ENCODE results near the gene COPS8.

Gene COPS8

DNA sequence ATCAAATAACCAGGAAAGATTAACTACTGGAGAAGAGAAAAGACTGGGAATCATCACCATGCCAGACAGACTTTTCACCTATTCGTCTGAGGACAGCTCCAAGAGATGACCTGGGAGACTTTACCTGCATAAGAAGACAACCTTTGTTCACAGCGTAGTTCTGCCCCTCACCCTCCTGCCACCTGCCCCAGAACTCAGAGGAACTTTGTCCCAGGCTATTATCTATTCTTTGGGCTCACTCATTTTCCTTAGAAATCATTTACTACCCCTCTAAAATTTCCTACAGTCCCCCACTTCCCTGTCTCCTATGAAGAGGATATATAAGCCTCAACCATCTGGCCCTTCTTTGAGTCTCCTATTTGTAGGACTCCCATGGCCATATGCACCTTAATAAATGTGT is 19.3 kb upstream of the COPS8 start:
- no peak for DNase-seq

DNA sequence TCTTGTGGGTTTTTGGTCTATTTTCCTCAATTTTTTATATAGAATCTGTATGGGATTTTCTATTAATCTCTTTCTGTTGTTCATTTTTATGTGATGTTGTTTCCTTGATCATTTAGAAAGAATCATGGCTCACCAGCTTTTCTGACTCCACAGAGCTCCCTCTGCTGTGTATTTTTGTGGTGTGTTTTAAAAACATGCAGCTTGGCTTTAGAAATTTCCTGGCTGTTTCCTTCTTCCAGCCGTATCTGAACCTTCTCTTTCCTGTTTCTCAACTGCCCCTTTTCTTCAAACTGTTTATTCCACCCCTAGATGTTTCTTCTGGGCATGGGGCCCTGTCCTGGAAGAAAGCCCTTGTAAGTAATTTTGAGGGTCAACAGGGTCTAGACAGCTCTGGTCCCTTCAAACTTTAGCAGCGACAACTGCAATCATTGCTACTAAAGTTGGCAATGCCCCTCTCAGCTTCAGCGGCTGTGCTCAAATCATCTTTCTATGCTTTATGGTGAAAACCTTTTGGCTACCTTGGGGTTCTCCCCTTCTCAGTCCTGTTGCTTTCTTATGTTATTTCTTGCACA is 17.6 kb upstream of the COPS8 start:
- no peak for DNase-seq

DNA sequence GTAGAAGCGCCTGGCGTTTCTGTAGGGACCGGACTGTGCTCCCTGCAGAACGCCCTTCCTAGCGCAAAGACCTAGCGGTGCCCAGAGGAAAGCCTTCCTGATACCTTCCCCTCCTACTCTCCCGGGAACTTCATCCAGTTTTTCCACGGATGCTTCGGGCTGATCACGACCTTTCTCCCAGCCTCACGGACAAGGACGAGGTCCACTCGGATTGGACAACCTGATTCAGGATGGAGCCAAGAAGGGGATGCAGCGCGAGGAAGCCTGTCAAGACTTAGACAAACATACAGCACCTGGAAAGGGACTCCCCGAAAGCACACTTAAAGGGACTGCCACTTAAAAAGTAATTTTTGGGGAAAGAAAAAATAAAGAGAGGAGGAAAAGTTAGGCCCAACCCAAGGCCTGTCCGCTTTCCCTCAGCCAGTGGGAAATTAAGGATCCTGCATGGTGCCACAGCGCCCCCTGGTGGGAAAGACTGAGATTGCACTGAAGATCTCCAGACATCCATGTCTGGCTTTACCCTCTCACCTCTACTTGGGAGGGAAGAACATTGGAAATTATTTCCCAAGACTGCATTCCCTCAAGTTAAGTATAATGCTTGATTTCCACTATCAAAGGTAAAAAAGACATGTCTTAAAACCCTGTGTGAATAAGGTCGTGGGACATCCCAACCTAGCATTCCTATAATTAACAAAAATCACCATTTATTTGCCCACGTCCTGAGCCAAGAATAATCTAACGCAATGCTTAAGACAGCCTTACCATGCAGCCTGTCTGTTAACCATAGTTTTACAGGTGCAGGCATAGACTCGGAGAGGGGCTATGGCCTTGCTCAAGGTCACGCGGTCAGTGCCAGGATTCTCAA is 13.4 kb upstream of the COPS8 start:
- DNase-seq = no peak

DNA sequence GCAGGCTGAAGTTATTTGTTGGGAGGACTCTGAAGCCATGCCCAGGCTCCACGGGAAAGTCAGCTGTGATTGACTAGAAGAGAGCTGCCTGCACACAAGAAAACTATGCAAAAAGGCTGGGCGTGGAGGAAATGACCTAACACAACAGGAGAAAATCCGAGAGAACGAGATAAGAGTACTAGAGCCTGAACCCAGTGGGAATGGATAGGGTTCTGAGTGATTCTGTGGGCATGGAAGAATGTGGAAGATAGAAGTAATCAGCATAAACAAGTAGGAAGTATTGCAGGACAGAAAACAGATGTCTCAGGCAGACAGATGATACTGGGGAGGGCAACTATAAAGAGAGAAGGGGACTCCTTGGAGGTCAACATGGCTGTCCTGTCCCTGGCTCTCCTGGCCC is 12.1 kb upstream of the COPS8 start:
- no peak for DNase-seq

DNA sequence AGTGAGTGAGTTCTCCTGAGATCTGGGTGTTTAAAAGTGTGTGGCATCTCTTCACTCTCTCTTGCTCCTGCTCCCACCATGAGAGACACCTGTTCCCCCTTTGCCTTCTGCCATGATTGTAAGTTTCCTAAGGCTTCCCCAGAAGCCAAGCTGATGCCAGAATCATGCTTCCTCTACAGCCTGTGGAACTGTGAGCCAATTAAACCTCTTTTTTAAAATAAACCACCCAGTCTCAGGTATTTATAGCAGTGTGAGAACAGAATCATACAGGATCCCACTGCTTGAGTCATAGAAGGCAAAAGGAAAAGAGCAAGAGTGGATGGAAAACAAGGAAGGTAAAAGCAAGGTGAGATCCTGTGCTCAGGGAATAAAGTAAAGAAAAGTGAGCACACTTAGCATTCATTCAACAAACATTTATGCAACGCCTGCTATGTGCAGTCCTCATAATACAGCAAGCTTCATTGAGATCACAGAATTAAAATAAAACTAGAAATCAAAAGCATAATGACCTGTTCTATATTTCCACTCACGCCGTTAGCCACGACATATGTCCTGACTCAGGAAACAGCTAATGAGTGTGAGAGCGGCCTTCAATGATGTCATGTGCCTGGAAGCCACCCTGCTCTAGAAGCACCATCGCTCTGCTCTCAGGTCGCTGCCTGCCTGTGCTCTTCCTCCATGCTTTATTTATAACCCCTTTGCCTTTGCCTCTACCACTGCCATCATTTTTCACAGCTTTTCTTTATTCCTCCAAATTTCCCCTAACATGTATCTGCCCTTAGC is 11.3 kb upstream of the COPS8 start:
- no peak for DNase-seq

DNA sequence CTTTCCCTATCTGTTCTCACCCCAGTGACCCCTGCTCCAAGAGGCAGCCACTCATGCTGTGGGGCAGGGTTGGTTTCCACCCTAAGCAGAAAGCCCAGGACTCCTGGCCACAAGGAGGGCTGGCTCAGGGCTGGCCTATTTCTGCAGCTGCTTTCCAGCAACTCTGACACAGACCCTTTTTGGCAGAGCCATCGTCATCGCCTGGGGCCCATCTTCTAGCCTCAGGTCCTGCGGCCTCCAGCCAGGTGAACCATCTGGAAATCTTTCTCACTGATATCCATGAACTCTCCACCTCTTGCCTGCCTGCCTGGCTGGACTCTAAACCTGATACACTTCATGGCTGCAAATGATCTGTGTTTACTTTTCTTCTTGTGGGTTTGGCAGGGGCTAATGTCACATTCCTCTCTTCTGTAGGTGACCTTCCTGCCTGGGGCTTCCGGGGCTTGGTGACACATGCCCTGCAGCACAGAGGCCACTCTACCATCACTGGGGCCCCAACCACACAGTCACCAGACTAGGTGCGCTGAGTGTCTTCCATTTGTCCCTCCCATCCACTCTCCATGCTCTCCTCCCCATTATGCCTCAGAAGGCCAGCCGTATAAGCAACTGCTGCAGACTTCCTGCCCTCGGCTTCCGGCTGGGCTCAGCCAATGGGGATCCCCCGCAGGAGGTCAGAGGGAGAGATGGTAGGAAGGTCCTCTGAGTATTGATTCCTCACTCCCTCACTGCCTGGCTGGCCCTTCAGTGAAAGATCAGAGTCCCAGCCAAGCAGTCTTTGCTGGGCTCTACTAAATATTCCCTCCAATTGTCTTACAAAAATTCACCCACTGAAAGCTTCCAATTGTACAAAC is 9.7 kb upstream of the COPS8 start:
- DNase-seq = no peak

DNA sequence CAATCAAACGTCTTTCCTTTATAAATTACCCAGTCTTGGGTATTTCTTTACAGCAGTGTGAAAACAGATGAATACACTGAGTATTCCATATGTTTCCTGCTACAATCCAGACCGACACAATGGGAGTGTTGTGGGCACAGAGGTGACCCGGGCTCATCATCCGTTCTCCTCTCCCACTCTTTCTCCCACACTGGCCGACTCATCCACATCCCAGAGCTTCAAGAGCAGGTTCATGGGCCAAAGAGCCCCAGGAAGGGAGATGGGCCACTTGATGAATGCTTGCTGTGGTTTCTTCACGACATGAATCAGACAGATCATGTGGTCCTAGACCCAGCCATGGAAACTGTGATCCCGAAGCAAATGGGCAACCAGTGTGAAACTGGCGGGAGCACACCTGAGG is 4.1 kb upstream of the COPS8 start:
- no peak for DNase-seq

DNA sequence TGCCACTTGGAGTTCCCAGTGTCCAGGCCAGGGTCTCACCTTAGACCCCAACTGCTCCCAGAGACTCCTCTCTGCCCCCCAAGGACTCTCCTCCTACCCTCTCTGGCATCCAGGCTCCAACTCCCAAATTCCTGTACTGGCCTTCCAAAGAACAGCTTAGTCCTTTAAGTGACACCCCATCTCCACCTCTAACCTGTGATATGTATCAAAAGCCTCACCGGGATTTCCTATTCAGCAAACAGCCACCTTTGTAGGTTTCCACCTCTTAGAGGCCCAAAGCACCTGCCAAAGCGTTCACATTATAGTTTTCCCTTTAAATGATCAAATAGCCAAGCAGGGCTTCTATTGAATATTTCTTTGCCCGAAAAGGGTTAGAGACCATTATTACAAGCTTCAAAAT is 2.7 kb upstream of the COPS8 start:
- DNase-seq = no peak

DNA sequence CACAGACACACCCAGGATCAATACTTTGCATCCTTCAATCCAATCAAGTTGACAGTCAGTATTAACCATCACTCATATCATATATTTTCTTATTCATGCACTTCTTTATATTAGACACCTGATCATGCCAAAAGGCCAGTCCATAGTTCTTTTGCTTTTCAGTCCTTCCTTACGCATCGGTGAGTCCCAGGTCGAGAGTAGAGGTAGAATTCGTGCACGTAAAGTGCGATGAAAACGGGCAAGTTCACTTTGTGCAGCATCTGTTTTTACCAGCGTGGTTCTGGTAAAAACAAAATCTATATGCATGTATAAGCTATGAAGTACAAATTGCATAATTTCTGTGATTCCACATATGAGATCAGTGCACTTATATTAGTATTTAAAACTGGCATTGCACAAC is 1.2 kb upstream of the COPS8 start:
- DNase-seq = no peak

DNA sequence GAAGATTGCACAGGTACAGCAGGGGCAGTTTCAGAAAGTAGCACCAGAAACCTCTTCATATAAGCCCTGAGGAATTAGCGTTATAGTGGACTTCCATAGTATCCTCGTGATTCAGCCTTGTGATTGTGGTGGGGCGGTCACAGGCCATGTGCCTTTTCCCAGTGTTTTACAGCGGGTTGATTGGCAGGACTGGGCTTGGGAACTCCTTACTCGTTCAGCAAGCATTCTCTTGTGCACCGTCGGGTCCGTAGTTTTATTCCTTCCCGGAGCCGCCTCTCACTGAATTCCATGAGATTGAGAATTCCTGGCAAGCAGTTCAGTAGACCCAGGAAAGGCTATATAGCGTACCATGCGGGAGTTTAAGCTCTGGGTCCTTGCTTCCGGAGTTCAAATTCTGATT is 5.2 kb downstream of the COPS8 start:
- DNase-seq = no peak

DNA sequence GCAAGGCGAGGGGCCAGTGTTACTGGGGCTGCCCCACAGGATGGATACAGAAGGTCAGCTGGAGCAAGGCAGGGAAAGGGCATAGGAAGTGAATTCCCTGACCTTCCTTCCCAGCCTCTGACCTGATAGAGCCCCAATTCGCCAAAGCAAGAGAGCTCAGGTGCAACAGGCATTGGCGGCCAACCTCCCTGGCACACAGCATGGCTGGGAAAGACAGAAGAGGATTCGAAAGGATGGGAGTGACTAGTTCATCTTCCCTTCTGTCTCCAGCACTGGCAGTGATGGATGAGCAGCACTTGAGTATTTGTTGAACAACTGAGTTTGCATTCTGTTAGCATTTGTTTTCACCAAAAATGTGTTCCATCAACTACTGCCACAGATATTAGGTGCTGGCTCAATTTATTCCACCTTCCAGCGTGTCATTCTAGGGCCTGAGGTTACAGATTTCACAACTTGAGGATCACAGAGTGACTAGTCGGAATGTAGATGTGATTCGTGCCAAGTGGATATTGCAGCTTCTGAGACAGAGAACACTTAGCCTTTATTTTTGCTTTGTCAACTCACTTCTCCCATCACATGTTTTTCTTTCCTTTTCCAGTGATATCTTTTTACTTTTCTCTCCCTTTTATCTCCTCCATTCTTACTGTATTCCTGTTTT is 6.2 kb downstream of the COPS8 start:
- DNase-seq = no peak

DNA sequence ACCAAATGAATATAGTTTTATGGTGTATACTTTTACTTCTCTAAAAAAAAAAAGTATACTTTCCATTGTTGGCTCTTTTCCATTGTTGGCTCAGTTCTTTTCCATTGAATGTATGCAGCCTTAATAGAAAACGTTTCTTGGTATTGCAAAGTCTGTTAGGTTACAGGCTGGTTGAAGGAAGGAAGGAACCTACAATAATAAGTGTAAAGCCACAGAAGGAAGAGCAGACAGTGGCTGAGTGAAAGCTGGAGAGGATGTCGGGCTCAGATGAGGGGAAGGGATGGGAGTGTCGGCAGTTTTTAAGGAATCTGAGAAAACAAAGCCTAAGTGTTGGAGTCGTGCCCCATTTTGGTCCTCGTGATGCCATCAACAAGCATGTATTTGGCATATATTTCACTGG is 6.8 kb downstream of the COPS8 start:
- no peak for DNase-seq

DNA sequence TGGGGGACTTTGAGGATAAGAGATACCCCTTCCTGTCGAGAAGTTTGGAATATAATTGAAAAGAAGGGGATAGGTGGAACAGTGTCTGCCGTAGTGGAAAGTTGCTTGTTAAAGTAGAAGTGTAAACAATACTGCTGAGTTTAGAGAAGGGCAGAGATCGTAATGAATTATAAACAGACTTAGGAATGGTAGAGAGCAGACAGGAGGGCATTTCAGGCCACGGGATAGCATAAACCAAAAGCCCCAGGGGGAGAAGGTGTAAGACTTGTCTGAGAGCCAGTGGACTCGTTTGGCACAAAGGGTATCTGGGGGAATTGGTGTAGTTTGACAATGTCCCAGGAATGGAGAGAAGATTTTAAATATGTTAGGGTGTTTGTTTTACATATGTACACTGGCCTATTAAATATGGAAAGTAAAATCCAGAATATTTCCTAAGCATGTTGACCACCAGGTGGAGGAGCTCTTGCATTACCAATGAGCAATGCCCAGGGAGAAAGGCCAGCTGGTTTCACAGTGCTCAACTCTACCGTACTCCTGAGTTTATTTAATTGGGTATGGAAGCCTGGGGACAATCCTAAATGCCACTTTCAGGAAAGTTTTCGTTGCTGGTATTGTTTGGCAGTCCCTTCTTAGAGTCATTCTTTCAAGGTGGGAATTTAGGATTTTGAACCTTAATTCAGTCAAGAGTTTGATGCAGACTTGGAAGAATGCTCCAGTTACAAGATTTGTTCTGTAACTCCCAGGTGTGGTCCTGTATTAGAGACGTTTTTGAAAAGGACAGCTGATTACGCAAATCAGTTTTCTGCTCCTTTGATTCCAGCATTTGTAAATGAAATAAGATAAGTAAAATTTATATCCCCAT is 7.5 kb downstream of the COPS8 start:
- no peak for DNase-seq

DNA sequence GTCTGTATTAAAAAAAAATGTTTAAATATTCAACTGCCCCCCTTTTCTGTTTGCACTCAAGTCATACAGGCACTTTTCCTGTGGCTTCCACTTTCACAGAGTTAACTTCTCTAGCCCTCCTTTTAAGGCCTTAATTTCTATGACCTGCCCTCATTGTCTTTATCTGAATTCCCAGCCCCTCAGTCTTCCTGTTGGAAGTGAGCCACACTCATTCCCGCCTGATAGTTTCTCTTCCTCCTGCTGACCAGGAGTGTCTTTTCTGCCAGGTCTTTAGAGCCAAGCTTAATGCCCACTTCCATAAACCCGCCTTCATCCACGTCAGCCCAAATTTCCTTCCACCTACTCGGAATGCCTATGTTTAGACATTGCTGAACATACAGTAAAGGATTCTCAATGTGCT is 10.5 kb downstream of the COPS8 start:
- no peak for DNase-seq

DNA sequence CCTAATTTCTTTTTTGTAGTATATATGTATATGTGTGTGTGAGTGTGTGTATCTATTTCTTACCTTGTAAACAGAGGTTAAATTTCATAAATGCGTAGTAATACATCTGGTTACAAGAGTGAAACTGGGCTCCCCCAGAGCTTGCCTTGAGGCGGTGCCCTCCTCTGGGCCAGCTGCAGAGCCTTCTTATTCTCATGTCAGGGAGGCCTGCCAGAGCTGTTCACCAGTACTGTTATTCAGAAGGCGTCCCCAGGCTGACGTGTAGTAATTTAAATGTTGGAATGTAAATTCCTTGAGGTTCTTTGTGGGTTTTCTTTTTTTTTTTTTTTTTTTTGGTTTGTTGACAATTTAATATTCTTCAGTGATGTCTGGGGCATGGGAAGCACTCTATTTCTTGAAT is 11.2 kb downstream of the COPS8 start:
- no peak for DNase-seq

DNA sequence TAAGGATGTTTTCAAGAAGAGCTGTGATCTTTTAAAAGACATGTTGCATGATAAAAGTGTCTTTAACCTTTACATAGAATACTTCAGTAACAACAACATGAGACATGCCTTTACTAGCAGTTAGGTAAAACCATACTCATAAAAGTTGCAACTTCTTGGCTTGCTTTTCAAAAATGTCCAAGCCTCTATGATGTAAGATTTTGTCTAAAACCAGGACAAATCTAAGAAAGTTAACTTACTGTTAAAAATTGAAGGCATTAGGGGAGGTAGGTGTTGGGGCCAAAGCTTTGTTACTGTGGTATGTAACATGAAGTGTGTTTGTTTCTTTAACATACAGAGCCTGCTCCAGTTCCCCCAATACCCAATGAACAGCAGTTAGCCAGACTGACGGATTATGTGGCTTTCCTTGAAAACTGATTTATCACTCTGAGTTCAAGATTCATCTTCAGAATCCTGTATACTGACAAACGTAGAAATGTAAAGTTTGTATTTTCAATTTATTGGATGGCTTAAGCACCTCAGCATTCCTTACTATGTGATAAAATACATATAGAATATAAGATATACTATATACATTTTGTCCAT is 11.7 kb downstream of the COPS8 start:
- DNase-seq = no peak

DNA sequence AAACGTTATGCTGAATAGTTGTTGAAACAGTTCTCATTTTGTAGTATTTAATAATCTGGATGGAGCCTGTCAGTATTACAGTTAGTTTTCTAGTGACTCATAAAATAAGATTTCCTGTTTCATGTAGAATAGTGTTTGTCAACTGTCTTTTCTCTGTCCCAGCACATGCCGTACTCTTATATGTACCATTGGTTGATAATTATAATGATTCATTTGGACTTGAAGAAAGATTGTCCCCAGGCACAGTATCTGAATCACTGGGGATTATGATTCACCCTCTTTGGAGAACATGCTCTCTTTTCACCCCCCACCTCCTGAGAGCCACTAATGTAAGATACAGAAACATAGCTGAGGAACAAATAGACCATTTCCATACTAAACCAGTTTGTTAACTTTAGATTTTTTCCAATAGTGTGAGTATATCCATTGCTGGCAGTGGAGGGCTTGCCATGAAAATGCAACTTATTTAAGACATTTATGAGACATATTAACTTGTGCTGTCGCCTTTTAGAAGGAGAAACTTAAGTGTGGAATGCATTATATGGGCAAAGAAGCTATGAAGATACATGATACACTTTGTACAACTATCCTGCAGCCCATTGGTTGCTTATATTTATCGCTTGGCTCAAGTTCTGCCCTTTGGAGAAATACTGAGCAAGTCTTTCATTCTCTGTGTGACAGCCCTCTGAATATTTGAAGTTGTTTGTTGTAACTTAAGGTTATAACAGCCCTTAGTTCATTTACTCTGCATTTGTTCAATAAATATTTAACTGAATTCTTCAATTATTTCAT is 12.4 kb downstream of the COPS8 start:
- DNase-seq = no peak

DNA sequence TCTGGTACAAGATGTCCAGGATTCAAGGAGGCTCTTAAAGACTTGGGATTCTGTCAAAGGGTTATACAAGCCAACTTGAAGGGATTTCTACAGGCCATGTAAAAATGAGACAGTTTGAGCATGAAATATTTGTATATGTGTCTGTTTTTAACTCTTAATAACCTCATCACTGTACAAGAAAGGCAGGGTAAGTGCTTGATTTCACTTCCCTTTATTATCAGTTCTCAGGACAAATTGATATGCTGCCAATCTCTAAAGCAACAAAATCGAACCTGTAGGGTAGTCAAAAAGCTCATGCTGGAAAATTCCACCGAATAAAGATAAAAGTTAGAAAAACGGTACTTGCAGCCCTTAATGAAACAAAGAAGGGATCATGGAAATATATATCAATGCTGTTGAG is 14.1 kb downstream of the COPS8 start:
- DNase-seq = no peak

DNA sequence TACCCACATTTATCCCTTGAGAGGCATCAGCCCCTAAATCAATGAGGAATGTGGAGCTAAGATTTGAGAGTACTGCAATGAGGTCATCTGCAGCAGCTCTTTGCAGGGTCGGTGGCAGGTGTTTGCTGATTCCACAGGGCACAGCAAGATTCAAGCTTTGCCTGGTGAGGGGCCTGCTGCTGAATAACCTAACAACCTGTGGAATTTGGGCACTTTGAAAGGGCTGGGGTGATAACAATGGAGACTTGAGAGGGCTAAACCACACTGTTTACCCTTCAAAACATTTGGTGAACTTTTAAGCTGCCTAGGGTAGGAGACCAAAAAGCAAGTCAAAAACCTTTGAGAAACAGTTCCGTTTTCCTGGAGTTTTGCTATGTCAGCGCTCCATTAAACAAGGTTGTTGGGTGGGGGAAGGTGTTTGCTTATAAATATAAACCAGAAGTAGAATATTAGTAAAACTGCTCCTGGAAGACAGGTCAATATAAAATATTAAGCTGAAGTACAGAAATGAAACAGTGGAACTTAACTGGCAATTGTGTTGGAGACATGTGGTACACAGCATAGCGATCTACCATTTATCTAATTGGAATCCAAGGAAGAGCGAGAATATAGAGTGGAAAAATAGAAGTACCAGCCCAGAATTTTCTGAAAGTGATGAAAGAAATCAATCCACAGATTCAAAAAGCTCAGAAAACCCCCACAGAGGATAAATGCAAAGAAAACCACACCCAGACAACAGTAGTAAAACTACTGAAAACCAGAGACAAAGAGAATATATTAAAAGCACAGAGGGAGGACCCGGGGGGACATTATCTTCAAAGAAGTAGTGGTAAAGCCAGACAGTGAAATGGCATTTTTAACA is 15.7 kb downstream of the COPS8 start:
- DNase-seq = no peak
